IPS DF 6.9 (cell line): ENCODE measurements around the gene CORO1C.
"Not testable (repeated sequence)": the region's sequence is repeated elsewhere in the genome, so short reads cannot be mapped to it uniquely, and the experiment has no call there.

Experiments used
- DNase-seq: peaks from one replicate; pipeline ENCODE4 v3.0.0-alpha.2; 2013; ENCODE audit warnings: low read depth, low spot score
- H3K27ac ChIP-seq: one replicate; pipeline ENCODE4 v1.5.1; 2013; ENCODE audit warnings: low read length, control low read depth
- H3K27me3 ChIP-seq: 2 replicates; pipeline ENCODE4 v1.6.1; 2013; ENCODE audit warnings: mild to moderate bottlenecking, low read length; ENCODE audit not compliant: control insufficient read depth, insufficient read depth
- H3K36me3 ChIP-seq: 2 replicates; pipeline ENCODE4 v1.6.1; 2013; ENCODE audit warnings: low read length; ENCODE audit not compliant: control insufficient read depth, insufficient read depth
- H3K4me1 ChIP-seq: 2 replicates; pipeline ENCODE4 v1.6.1; 2013; ENCODE audit warnings: low read length; ENCODE audit not compliant: control insufficient read depth, insufficient read depth
- H3K4me3 ChIP-seq: 2 replicates; pipeline ENCODE4 v1.5.1; 2013; ENCODE audit warnings: mild to moderate bottlenecking, low read length
- H3K9me3 ChIP-seq: 2 replicates; pipeline ENCODE4 v1.6.1; 2013; ENCODE audit warnings: low read length, inconsistent platforms; ENCODE audit not compliant: control insufficient read depth, insufficient read depth
- WGBS: extraction: QIAGEN DNeasy Blood & Tissue Kit; methylation state at CpG from one replicate; pipeline ENCODE4 v1.1.7; 2013; ENCODE audit warnings: mixed read lengths, missing lambda C conversion rate; ENCODE audit not compliant: insufficient read length, insufficient coverage; 5-methylcytosine and 5-hydroxymethylcytosine counted together

The CORO1C gene

GRCh38 chr12:108734200-108734906, 3.0 kb upstream of the CORO1C start:
- no peak overlapping the region for H3K27ac ChIP-seq
- no CpG with 5 or more reads among the region's 9 CpGs for WGBS
- no peaks in the 10 kb centered on the region for H3K36me3 ChIP-seq
- H3K4me3 ChIP-seq = no peak overlapping the region
- H3K9me3 ChIP-seq = no peaks in the 10 kb centered on the region
- no peaks in the 10 kb centered on the region for H3K4me1 ChIP-seq
- DNase-seq = no peak
- no peaks in the 10 kb centered on the region for H3K27me3 ChIP-seq

DNA sequence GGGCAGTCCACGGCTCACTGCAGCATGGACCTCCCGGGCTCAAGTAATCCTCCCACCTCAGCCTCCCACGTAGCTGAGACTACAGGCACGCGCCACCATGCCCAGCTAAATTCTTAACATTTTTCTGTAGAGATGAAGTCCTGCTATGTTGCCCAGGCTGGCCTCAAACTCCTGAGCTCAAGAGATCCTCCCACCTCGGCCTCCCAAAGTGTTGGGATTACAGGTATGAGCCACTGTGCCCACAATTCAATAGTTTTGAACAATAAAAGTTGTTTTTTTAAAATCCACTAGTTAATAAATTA, 1.9 kb upstream of the CORO1C start:
- H3K9me3 ChIP-seq, H3K27ac ChIP-seq, DNase-seq, H3K27me3 ChIP-seq, H3K4me1 ChIP-seq, H3K4me3 ChIP-seq, H3K36me3 ChIP-seq: not testable (repeated sequence)
- no CpG with 5 or more reads among the region's 6 CpGs for WGBS

DNA sequence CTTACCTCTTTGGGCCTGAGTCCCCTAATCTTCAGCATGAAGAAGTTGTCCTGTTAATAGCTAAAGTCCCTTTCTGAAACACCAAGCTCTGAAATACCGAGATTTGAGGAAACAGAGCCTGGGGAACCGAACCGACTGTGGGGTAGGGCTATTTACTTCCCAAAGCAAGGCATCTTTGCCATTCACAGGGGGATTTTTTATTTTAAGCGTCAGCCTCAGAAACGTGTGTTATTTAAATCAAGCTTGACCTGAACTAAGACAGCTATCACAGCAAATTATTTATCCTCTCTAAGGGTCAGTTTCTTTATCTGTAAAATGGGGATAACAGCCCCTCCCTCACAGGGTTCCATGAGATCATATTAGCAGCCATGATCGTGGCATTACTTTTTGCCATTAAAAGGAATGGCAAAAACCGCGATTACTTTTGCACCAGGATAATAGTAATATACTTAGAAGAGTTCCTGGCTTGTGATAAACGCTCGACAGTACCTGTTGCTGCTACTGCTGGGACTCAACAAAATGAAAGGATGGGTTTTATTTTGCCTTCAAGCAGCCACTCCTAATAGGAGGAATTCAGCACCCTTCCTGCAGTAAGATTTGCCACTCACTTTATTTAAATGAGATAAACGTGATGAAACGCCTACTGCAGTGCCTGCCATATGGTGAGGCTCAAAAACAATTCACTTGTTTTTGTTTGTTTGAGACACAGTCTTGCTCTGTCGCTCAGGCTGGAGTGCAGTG, 1.3 kb upstream of the CORO1C start:
- DNase-seq = no peak
- WGBS = no CpG with 5 or more reads among the region's 13 CpGs
- Histone ChIP-seq H3K27ac (no peak overlapping the region), H3K4me1 (no peaks in the 10 kb centered on the region), H3K27me3 (no peaks in the 10 kb centered on the region), H3K9me3 (no peaks in the 10 kb centered on the region), H3K4me3 (peak overlapping the region; percentile 32; the same call in 1 of the 2 replicates), H3K36me3 (no peaks in the 10 kb centered on the region)

GRCh38 chr12:108731866-108732461, 646 bp upstream of the CORO1C start:
- peak overlapping the region; percentile 63; the same call in 1 of the 2 replicates for H3K4me3 ChIP-seq
- H3K36me3 ChIP-seq = no peaks in the 10 kb centered on the region
- peak; percentile 91 for DNase-seq
- H3K27ac ChIP-seq = no peak overlapping the region
- H3K4me1 ChIP-seq = no peaks in the 10 kb centered on the region
- WGBS = no CpG with 5 or more reads among the region's 34 CpGs
- no peaks in the 10 kb centered on the region for H3K9me3 ChIP-seq
- H3K27me3 ChIP-seq = no peaks in the 10 kb centered on the region

DNA sequence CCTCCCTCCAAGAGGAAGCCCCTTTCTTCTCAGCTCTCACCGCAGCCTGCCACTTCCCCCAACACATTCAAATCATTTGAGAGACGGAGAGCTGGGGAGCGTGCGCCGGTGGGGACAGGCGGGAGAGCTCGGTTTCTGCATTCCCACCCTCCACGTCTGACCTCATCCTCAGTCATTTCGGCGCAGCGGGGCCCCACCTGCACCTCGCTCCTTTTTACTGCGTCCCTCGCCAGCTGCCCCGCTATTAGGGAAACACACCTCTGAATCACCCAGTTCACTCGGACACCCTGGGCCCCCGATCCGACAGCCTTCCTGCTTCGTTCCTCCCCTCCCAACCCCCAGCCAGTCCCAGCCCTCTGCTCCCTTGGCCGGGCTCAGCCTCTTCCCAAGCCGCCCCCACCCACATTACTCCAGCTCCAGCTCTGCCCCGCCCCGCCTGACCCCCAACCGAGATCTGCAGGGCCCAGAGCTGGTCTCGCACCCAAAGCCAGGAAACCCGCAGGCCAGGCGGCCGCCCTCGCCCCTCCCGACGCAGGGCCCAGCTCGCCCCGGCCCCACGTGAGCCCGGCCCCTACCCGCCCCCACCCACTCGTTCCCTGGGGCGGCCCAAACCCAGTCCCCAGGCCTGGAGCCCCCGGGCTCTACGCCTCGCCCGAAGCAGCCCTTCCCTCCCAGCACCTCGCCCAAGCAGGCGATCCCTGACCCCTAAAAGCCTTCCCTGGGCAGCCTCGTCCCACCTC, 783 bp downstream of the CORO1C start:
- Histone ChIP-seq H3K36me3 (no peaks in the 10 kb centered on the region), H3K4me1 (no peaks in the 10 kb centered on the region), H3K4me3 (peak overlapping the region; percentile 63), H3K27ac (no peak overlapping the region), H3K9me3 (no peaks in the 10 kb centered on the region), H3K27me3 (no peaks in the 10 kb centered on the region)
- DNase-seq = peak; percentile 31
- WGBS = no CpG with 5 or more reads among the region's 45 CpGs

GRCh38 chr12:108729612-108730364, 1.5 kb downstream of the CORO1C start:
- Histone ChIP-seq H3K27ac (no peak overlapping the region), H3K9me3 (no peaks in the 10 kb centered on the region), H3K4me1 (no peaks in the 10 kb centered on the region), H3K4me3 (peak overlapping the region; percentile 63; the same call in 1 of the 2 replicates), H3K27me3 (no peaks in the 10 kb centered on the region), H3K36me3 (no peaks in the 10 kb centered on the region)
- WGBS = 100% methylated on average over 1 of the region's 15 CpGs
- DNase-seq = no peak

- 100% methylated on average over 3 of the region's 9 CpGs for WGBS
- Histone ChIP-seq H3K9me3 (no peaks in the 10 kb centered on the region), H3K27ac (no peak overlapping the region), H3K4me1 (no peaks in the 10 kb centered on the region; the same call in 1 of the 2 replicates), H3K36me3 (no peaks in the 10 kb centered on the region), H3K27me3 (no peaks in the 10 kb centered on the region), H3K4me3 (no peak overlapping the region)
- DNase-seq = no peak
Measured at GRCh38 chr12:108728820-108729611, 2.3 kb downstream of the CORO1C start.

GRCh38 chr12:108727868-108728735, 3.2 kb downstream of the CORO1C start:
- Histone ChIP-seq H3K9me3 (no peaks in the 10 kb centered on the region), H3K4me1 (no peaks in the 10 kb centered on the region; the same call in 1 of the 2 replicates), H3K36me3 (no peaks in the 10 kb centered on the region), H3K4me3 (no peak overlapping the region), H3K27ac (no peak overlapping the region), H3K27me3 (no peaks in the 10 kb centered on the region)
- WGBS = no CpG with 5 or more reads among the region's 7 CpGs
- no peak for DNase-seq

DNA sequence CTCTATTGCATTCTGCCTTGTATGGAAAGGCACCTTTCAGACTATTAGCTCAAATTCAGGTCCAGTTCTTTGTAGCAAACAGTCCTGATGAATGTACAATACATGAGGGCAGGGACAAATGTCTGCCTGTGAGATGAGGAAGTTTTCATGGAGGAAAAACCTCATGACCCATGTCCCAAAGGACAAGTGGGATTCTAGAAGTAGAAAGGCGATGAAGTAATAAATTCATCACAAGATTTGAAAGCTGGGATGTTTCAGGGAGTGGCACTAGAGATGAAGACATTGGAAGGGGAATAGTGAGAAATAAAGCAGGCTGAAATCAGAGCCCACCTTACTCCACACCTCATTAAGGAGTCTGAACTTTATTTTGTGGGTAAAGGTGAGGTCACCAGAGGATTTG, 4.2 kb downstream of the CORO1C start:
- WGBS = no CpG with 5 or more reads among the region's 1 CpG
- Histone ChIP-seq H3K9me3 (no peaks in the 10 kb centered on the region), H3K27me3 (no peaks in the 10 kb centered on the region), H3K4me1 (no peaks in the 10 kb centered on the region; the same call in 1 of the 2 replicates), H3K27ac (no peak overlapping the region), H3K4me3 (no peak overlapping the region), H3K36me3 (no peaks in the 10 kb centered on the region)
- no peak for DNase-seq
